Measurements from ENCODE around the gene INTS6. TPM values are rescaled to one million over a fixed set of nuclear protein-coding genes. Genes with fewer than 3 reads are reported as not detected.

The INTS6 gene
- total and polyA plus RNA-seq, 2 experiments from 2014 or later = 18.2 to 59.4 TPM

- Histone ChIP-seq H2AFZ (no peak overlapping the region), H3K4me2 (ENCODE audit: unreplicated experiment) (no peak overlapping the region), H3K9ac (no peak overlapping the region), H3K9me3 (ENCODE audit: low read depth) (no peaks in the 10 kb centered on the region), H3K4me1 (ENCODE audit: insufficient read depth) (peaks cover under 1% of the 10 kb centered on the region; the same call in 1 of the 2 replicates), H4K20me1 (ENCODE audit: insufficient read depth) (no peaks in the 10 kb centered on the region), H3K4me3 (no peak overlapping the region), H3K36me3 (ENCODE audit: low read depth) (no peaks in the 10 kb centered on the region), H3F3A (ENCODE audit: insufficient read depth) (no peaks in the 10 kb centered on the region), H3K27me3 (replicated peaks; ENCODE audit: insufficient read depth) (no peaks in the 10 kb centered on the region), H3K27ac (no peak overlapping the region), H3K79me2 (ENCODE audit: insufficient read depth) (no peaks in the 10 kb centered on the region), H3K9me2 (ENCODE audit: insufficient read depth) (no peaks in the 10 kb centered on the region)
- in situ Hi-C loops (cut with MboI) = no loop called here
- 83 to 89% methylated on average over 6 of the region's 6 CpGs for WGBS, 2 experiments (ENCODE audit: low coverage in 1 of 2, low lambda C conversion rate in 2 of 2, missing lambda C conversion rate in 2 of 2)
- TF ChIP-seq EZH2 (IDR thresholded peaks at IDR 0.05; ENCODE audit: insufficient read depth, poor library complexity, severe bottlenecking) (no peak), EZH2phosphoT487 (IDR thresholded peaks at IDR 0.05; ENCODE audit: insufficient read depth, low read depth) (no peak)
- DNase-seq = no peak
Measured at GRCh38 chr13:51325837-51326236, 127.0 kb downstream of the INTS6 start.

GRCh38 chr13:51324714-51325420, 128.0 kb downstream of the INTS6 start:
- H3K4me1 ChIP-seq (ENCODE audit: insufficient read depth) = no peaks in the 10 kb centered on the region
- no peak overlapping the region for H2AFZ ChIP-seq
- no peak overlapping the region for H3K9ac ChIP-seq
- H3K9me2 ChIP-seq (ENCODE audit: insufficient read depth) = no peaks in the 10 kb centered on the region
- H3K27ac ChIP-seq = no peak overlapping the region
- no peak for TF ChIP-seq EZH2 (IDR thresholded peaks at IDR 0.05; ENCODE audit: insufficient read depth, poor library complexity, severe bottlenecking)
- TF ChIP-seq EZH2phosphoT487 (IDR thresholded peaks at IDR 0.05; ENCODE audit: insufficient read depth, low read depth) = no peak
- no peaks in the 10 kb centered on the region for H3K36me3 ChIP-seq (ENCODE audit: low read depth)
- no peak overlapping the region for H3K4me3 ChIP-seq
- no peaks in the 10 kb centered on the region for H3F3A ChIP-seq (ENCODE audit: insufficient read depth)
- WGBS, 2 experiments (ENCODE audit: low coverage in 1 of 2, low lambda C conversion rate in 2 of 2, missing lambda C conversion rate in 2 of 2) = 75 to 83% methylated on average over 9 to 14 of the region's 14 CpGs
- H4K20me1 ChIP-seq (ENCODE audit: insufficient read depth) = no peaks in the 10 kb centered on the region
- no peaks in the 10 kb centered on the region for H3K79me2 ChIP-seq (ENCODE audit: insufficient read depth)
- in situ Hi-C loops (cut with MboI) = no loop called here
- no peak for DNase-seq
- H3K4me2 ChIP-seq (ENCODE audit: unreplicated experiment) = no peak overlapping the region
- H3K9me3 ChIP-seq (ENCODE audit: low read depth) = no peaks in the 10 kb centered on the region
- no peaks in the 10 kb centered on the region for H3K27me3 ChIP-seq (replicated peaks; ENCODE audit: insufficient read depth)

GRCh38 chr13:51323824-51324511, 128.9 kb downstream of the INTS6 start:
- in situ Hi-C loops (cut with MboI) = no loop called here
- WGBS, 2 experiments (ENCODE audit: low coverage in 1 of 2, low lambda C conversion rate in 2 of 2, missing lambda C conversion rate in 2 of 2) = 70 to 73% methylated on average over 5 of the region's 5 CpGs
- Histone ChIP-seq H3K27ac (no peak overlapping the region), H3K9me2 (ENCODE audit: insufficient read depth) (no peaks in the 10 kb centered on the region), H2AFZ (no peak overlapping the region), H3K4me2 (ENCODE audit: unreplicated experiment) (no peak overlapping the region), H3K27me3 (replicated peaks; ENCODE audit: insufficient read depth) (no peaks in the 10 kb centered on the region), H3F3A (ENCODE audit: insufficient read depth) (no peaks in the 10 kb centered on the region), H3K4me1 (ENCODE audit: insufficient read depth) (no peaks in the 10 kb centered on the region), H3K4me3 (no peak overlapping the region), H3K9me3 (ENCODE audit: low read depth) (no peaks in the 10 kb centered on the region), H3K9ac (no peak overlapping the region), H4K20me1 (ENCODE audit: insufficient read depth) (no peaks in the 10 kb centered on the region), H3K36me3 (ENCODE audit: low read depth) (no peaks in the 10 kb centered on the region), H3K79me2 (ENCODE audit: insufficient read depth) (no peaks in the 10 kb centered on the region)
- TF ChIP-seq EZH2 (IDR thresholded peaks at IDR 0.05; ENCODE audit: insufficient read depth, poor library complexity, severe bottlenecking) (no peak), EZH2phosphoT487 (IDR thresholded peaks at IDR 0.05; ENCODE audit: insufficient read depth, low read depth) (no peak)
- no peak for DNase-seq

GRCh38 chr13:51322826-51323225, 130.0 kb downstream of the INTS6 start:
- Histone ChIP-seq H3K4me3 (no peak overlapping the region), H3F3A (ENCODE audit: insufficient read depth) (peaks cover 4% of the 10 kb centered on the region; the same call in 1 of the 2 replicates), H3K4me2 (ENCODE audit: unreplicated experiment) (no peak overlapping the region), H3K36me3 (ENCODE audit: low read depth) (no peaks in the 10 kb centered on the region), H2AFZ (no peak overlapping the region), H3K27me3 (replicated peaks; ENCODE audit: insufficient read depth) (no peaks in the 10 kb centered on the region), H3K9me2 (ENCODE audit: insufficient read depth) (no peaks in the 10 kb centered on the region), H3K9me3 (ENCODE audit: low read depth) (no peaks in the 10 kb centered on the region), H4K20me1 (ENCODE audit: insufficient read depth) (no peaks in the 10 kb centered on the region), H3K27ac (no peak overlapping the region), H3K4me1 (ENCODE audit: insufficient read depth) (peaks cover 4% of the 10 kb centered on the region; the same call in 1 of the 2 replicates), H3K79me2 (ENCODE audit: insufficient read depth) (no peaks in the 10 kb centered on the region), H3K9ac (no peak overlapping the region)
- 80 to 84% methylated on average over 3 of the region's 3 CpGs for WGBS, 2 experiments (ENCODE audit: low coverage in 1 of 2, low lambda C conversion rate in 2 of 2, missing lambda C conversion rate in 2 of 2)
- TF ChIP-seq EZH2phosphoT487 (IDR thresholded peaks at IDR 0.05; ENCODE audit: insufficient read depth, low read depth) = no peak
- no peak for TF ChIP-seq EZH2 (IDR thresholded peaks at IDR 0.05; ENCODE audit: insufficient read depth, poor library complexity, severe bottlenecking)
- DNase-seq = no peak
- in situ Hi-C loops (cut with MboI) = no loop called here
